ENCODE results near the gene WDFY4.

GRCh38 chr10:48799341-48800006, 114.8 kb downstream of the WDFY4 start:
- no peak for TF ChIP-seq CTCF (IDR thresholded peaks at IDR 0.05)
- TF ChIP-seq EZH2phosphoT487 (IDR thresholded peaks at IDR 0.05) = no peak
- TF ChIP-seq EZH2 (IDR thresholded peaks at IDR 0.05) = no peak
